GM23248 (cell line): ENCODE measurements around the gene KYAT1. TPM values are rescaled to one million over a fixed set of nuclear protein-coding genes. Genes with fewer than 3 reads are reported as not detected.

Experiments used
- DNase-seq: peaks from one replicate; pipeline ENCODE4 v3.0.0-alpha.2; 2015
- H2AFZ ChIP-seq: fragments of 200-600 bp; sonication (generic); 2 replicates; pipeline ENCODE4 v1.6.1; 2016; ENCODE audit warnings: antibody characterized with exemption
- H3F3A ChIP-seq: fragments of 200-600 bp; sonication (generic); 2 replicates; pipeline ENCODE4 v1.6.1; 2016; ENCODE audit warnings: mild to moderate bottlenecking, antibody characterized with exemption, mixed run types; ENCODE audit not compliant: insufficient read depth
- H3K27ac ChIP-seq: fragments of 200-600 bp; sonication (generic); 2 replicates; pipeline ENCODE4 v1.5.1; 2016; ENCODE audit warnings: mild to moderate bottlenecking
- H3K27me3 ChIP-seq: fragments of 200-600 bp; sonication (generic); replicated peaks from 2 replicates; pipeline ENCODE4 v1.6.1; 2016; ENCODE audit warnings: mild to moderate bottlenecking; ENCODE audit not compliant: insufficient read depth
- H3K36me3 ChIP-seq: fragments of 200-600 bp; sonication (generic); 2 replicates; pipeline ENCODE4 v1.6.1; 2016; ENCODE audit warnings: low read depth, mild to moderate bottlenecking
- H3K4me1 ChIP-seq: fragments of 200-600 bp; sonication (generic); 2 replicates; pipeline ENCODE4 v1.6.1; 2016; ENCODE audit warnings: mild to moderate bottlenecking; ENCODE audit not compliant: insufficient read depth
- H3K4me2 ChIP-seq: fragments of 200-600 bp; sonication (generic); one replicate; pipeline ENCODE4 v1.6.1; 2016; ENCODE audit warnings: mild to moderate bottlenecking; ENCODE audit not compliant: unreplicated experiment
- H3K4me3 ChIP-seq: fragments of 200-600 bp; sonication (generic); 2 replicates; pipeline ENCODE4 v1.5.1; 2016; ENCODE audit warnings: mild to moderate bottlenecking
- H3K79me2 ChIP-seq: fragments of 200-600 bp; sonication (generic); 2 replicates; pipeline ENCODE4 v1.6.1; 2016; ENCODE audit warnings: mild to moderate bottlenecking; ENCODE audit not compliant: insufficient read depth
- H3K9ac ChIP-seq: fragments of 200-600 bp; sonication (generic); 2 replicates; pipeline ENCODE4 v1.6.1; 2016; ENCODE audit warnings: mild to moderate bottlenecking
- H3K9me2 ChIP-seq: fragments of 200-600 bp; sonication (generic); 2 replicates; pipeline ENCODE4 v1.6.1; 2016; ENCODE audit warnings: mixed run types, mild to moderate bottlenecking, moderate library complexity; ENCODE audit not compliant: insufficient read depth
- H3K9me3 ChIP-seq: fragments of 200-600 bp; sonication (generic); one replicate; pipeline ENCODE4 v1.6.1; 2017; ENCODE audit warnings: low read depth
- H4K20me1 ChIP-seq: fragments of 200-600 bp; sonication (generic); 2 replicates; pipeline ENCODE4 v1.6.0; 2016; ENCODE audit not compliant: insufficient read depth
- EZH2 ChIP-seq: fragments of 200-600 bp; sonication (generic); IDR thresholded peaks from 2 replicates; pipeline ENCODE4 v1.6.1; 2018; ENCODE audit warnings: antibody characterized with exemption, mild to moderate bottlenecking; ENCODE audit not compliant: insufficient read depth, poor library complexity, severe bottlenecking
- EZH2phosphoT487 ChIP-seq: fragments of 200-600 bp; sonication (generic); IDR thresholded peaks from 2 replicates; pipeline ENCODE4 v1.6.1; 2018; ENCODE audit warnings: antibody characterized with exemption, moderate library complexity, mild to moderate bottlenecking, low read depth; ENCODE audit not compliant: insufficient read depth
- WGBS, 2 experiments: methylation state at CpG; one replicate each; pipeline ENCODE4 v1.1.6; 2015 to 2017; ENCODE audit warnings: low lambda C conversion rate in 2 of 2, low coverage in 1 of 2; ENCODE audit errors: missing lambda C conversion rate in 2 of 2; 5-methylcytosine and 5-hydroxymethylcytosine counted together
- in situ Hi-C: fragments of 300-500 bp; cut with MboI; formaldehyde crosslinking; loops from 2 replicates; pipeline ENCODE4 v1.15.0; 2020
- polyA plus RNA-seq: library from polyadenylated mRNA; unstranded; fragments of >200 nt; fragmentation: Nextera tagmentation; extraction: Ambion mirVana; gene quantifications from 2 replicates; pipeline ENCODE4 v1.2.1, GENCODE V29; 2016
- total RNA-seq: library from RNA; depleted of rRNA; stranded (reverse); fragments of >200 nt; shearing (Covaris generic); gene quantifications from 2 replicates; pipeline ENCODE4 v1.2.3, GENCODE V29; 2014

The KYAT1 gene
- total and polyA plus RNA-seq, 2 experiments from 2014 or later, result 5.1 to 5.5 TPM

DNA sequence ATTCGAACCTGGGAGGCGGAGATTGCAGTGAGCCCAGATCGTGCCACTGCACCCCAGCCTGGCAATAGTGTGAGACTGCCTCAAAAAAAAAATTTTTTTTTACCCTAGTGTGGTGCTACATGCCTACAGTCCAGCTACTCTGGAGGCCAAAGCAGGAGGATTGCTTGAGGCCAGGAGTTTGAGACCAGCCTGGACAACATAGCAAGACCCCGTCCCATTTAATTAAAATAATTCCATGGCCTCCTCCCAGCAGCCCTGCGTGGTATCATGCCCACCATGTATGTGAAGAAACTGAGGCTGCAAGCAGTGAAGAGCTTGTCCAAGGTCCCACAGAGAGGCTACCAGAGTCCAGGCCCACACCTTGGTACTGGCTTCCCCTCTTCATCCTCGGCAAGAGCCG lies 19.6 kb upstream of the KYAT1 start:
- 74 to 77% methylated on average over 7 of the region's 7 CpGs for WGBS, 2 experiments
- Histone ChIP-seq H3K9ac (no peak overlapping the region), H3K9me3 (no peaks in the 10 kb centered on the region), H3K4me1 (peaks cover 16% of the 10 kb centered on the region), H3K4me3 (no peak overlapping the region), H4K20me1 (no peaks in the 10 kb centered on the region), H2AFZ (no peak overlapping the region), H3K27me3 (no peaks in the 10 kb centered on the region), H3K9me2 (no peaks in the 10 kb centered on the region), H3F3A (peaks cover 6% of the 10 kb centered on the region), H3K79me2 (peaks cover 74% of the 10 kb centered on the region), H3K27ac (no peak overlapping the region), H3K4me2 (no peak overlapping the region), H3K36me3 (peaks cover 11% of the 10 kb centered on the region; the same call in 1 of the 2 replicates)
- in situ Hi-C loops, result no loop called here
- no peak for TF ChIP-seq EZH2
- no peak for TF ChIP-seq EZH2phosphoT487
- no peak for DNase-seq

DNA sequence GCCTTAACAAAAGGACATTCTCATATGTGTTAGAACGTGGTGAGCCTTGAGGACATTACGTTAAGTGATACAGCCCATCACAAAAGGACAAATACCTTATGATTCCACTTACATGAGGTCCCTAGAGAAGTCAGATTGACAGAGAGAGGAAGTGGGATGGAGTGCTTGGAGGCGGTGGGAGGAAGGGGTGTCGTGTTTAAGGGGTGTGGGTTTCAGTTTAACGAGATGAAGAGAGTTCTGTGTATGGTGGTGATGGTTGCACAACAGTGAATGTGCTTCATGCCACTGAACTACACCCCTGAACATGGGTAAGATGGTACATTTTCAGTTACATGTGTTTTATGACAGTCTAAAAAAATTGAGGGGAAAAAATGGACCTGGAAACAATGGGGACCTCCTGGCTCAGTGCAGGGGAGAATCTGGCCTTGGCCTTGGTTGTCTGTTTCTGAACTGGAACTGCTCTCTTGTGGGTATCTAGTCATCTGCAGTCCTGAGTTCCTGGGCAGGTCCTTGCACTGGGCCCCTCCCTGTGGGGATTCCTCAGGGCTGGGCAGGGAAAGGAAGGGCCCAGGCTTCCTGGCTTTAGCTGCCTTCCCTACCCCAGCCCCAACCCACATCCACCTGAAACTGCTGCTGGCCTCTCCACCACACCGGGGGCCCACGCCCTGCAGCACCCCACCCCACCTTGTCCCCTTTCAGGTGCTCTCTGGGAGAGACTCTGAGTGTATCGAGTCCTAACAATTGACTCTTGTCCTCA lies 18.0 kb upstream of the KYAT1 start:
- no peak overlapping the region for H3K4me3 ChIP-seq
- H3K4me2 ChIP-seq, result no peak overlapping the region
- no peaks in the 10 kb centered on the region for H3K9me2 ChIP-seq
- H3K9ac ChIP-seq, result no peak overlapping the region
- no peaks in the 10 kb centered on the region for H3K27me3 ChIP-seq
- H2AFZ ChIP-seq, result no peak overlapping the region
- TF ChIP-seq EZH2, result no peak
- TF ChIP-seq EZH2phosphoT487, result no peak
- H3F3A ChIP-seq, result peaks cover 6% of the 10 kb centered on the region
- H3K4me1 ChIP-seq, result peaks cover 16% of the 10 kb centered on the region
- H4K20me1 ChIP-seq, result no peaks in the 10 kb centered on the region
- peak; percentile 45 for DNase-seq
- in situ Hi-C loops, result no loop called here
- H3K27ac ChIP-seq, result no peak overlapping the region
- WGBS, 2 experiments, result 73 to 75% methylated on average over 8 of the region's 8 CpGs
- H3K79me2 ChIP-seq, result peaks cover 80% of the 10 kb centered on the region
- H3K9me3 ChIP-seq, result no peaks in the 10 kb centered on the region
- peaks cover 15% of the 10 kb centered on the region; the same call in 1 of the 2 replicates for H3K36me3 ChIP-seq

DNA sequence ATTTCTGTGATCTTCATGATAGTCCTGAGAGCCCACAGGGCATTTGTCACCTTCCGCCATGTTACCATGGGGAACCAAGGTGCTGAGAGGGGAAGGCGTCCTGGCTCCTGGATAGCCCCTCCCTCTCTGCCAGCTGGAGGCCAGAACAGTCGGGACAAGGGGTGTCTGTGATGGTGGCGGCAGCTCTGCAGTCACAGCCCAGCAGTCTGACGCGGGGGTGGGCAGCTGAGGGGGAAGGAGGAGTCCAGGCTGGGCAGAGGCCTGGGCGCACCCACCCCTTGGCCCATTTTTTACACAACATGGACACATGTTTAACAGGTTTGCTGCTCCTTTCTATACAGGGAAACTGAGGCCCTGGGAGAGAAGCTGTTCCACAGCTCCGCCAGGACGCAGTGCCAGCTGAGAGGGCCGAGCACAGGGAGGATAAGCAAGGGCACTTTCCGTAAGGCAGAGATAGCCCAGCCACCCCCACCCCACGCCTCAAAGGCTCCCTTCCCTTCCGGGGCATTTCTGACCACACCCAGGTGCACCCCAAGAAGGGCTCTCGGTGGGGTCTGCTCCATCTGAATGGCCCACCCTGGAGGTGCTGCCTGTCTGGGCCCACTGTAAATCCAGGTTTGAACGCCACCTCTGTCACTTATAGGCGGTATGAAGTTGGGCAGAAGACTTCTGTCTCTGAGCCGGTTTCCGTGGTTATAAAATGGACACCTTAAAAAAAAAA lies 17.3 kb upstream of the KYAT1 start:
- H2AFZ ChIP-seq, result no peak overlapping the region
- H3K4me3 ChIP-seq, result no peak overlapping the region
- no peaks in the 10 kb centered on the region for H4K20me1 ChIP-seq
- H3K4me2 ChIP-seq, result no peak overlapping the region
- peaks cover under 1% of the 10 kb centered on the region for H3F3A ChIP-seq
- peaks cover 10% of the 10 kb centered on the region for H3K4me1 ChIP-seq
- no peaks in the 10 kb centered on the region for H3K9me3 ChIP-seq
- 85 to 87% methylated on average over 18 of the region's 18 CpGs for WGBS, 2 experiments
- TF ChIP-seq EZH2phosphoT487 (no peak), EZH2 (no peak)
- H3K27me3 ChIP-seq, result no peaks in the 10 kb centered on the region
- H3K36me3 ChIP-seq, result peaks cover 15% of the 10 kb centered on the region; the same call in 1 of the 2 replicates
- no peak overlapping the region for H3K9ac ChIP-seq
- no peaks in the 10 kb centered on the region for H3K9me2 ChIP-seq
- DNase-seq, result no peak
- H3K27ac ChIP-seq, result no peak overlapping the region
- in situ Hi-C loops, result no loop called here
- peaks cover 80% of the 10 kb centered on the region for H3K79me2 ChIP-seq

DNA sequence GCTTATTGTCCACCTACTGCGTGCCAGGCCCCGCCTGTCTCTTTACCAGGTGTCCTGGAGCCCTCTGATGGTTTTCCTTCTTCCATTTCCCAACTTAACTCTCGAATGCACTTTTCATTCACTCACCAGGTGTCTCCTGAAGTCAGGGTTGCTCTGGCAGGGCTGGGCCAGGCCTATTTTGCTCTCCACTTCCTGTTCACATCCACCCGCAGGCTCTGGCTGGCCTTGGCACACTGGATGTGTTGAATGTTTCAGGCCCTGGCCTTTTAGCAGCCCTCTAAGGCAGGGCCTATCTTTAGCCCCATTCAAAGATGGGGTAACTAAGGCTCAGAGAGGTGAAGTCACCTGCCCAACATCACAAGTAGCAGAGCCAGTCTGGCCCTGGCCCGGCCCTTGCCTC lies 16.6 kb upstream of the KYAT1 start:
- no peak overlapping the region for H3K9ac ChIP-seq
- peaks cover 5% of the 10 kb centered on the region; the same call in 1 of the 2 replicates for H3K4me1 ChIP-seq
- no peaks in the 10 kb centered on the region for H3K9me3 ChIP-seq
- 95 to 99% methylated on average over 5 of the region's 5 CpGs for WGBS, 2 experiments
- no peak for DNase-seq
- H3K4me2 ChIP-seq, result no peak overlapping the region
- no peaks in the 10 kb centered on the region for H4K20me1 ChIP-seq
- peaks cover 15% of the 10 kb centered on the region; the same call in 1 of the 2 replicates for H3K36me3 ChIP-seq
- no peak overlapping the region for H3K27ac ChIP-seq
- peaks cover 86% of the 10 kb centered on the region for H3K79me2 ChIP-seq
- no peaks in the 10 kb centered on the region; the same call in 1 of the 2 replicates for H3F3A ChIP-seq
- no peaks in the 10 kb centered on the region for H3K27me3 ChIP-seq
- no peak overlapping the region for H3K4me3 ChIP-seq
- in situ Hi-C loops, result no loop called here
- no peaks in the 10 kb centered on the region for H3K9me2 ChIP-seq
- no peak for TF ChIP-seq EZH2phosphoT487
- TF ChIP-seq EZH2, result no peak
- no peak overlapping the region for H2AFZ ChIP-seq
